GM12878 (cell line): ENCODE results near the gene CYB5R3.

ENCODE experiments used
- TAF1 ChIP-seq: IDR thresholded peaks from 2 replicates; pipeline ENCODE4 v1.6.1; 2011; ENCODE audit warnings: mild to moderate bottlenecking, low read depth, low read length, borderline replicate concordance
- TF ChIP-seq, protein P1 (sequence below): fragments of 450-650 bp; IDR thresholded peaks from 2 replicates; pipeline ENCODE4 v1.6.1; 2016; ENCODE audit warnings: mild to moderate bottlenecking, moderate library complexity, borderline replicate concordance
- TF ChIP-seq, protein P2 (sequence below), 3 experiments: IDR thresholded peaks in 2 of 3; conservative IDR thresholded peaks in 1 of 3; 2 replicates each; pipeline ENCODE4 v1.5.1; 2011; ENCODE audit warnings: low read depth in 3 of 3, low read length in 3 of 3, mild to moderate bottlenecking in 3 of 3, control low read depth in 2 of 3, moderate library complexity in 2 of 3, inconsistent platforms in 1 of 3, mixed read lengths in 1 of 3; ENCODE audit not compliant: control insufficient read depth in 2 of 3, insufficient read depth in 1 of 3; ENCODE audit errors: extremely low read depth in 1 of 3

DNA sequence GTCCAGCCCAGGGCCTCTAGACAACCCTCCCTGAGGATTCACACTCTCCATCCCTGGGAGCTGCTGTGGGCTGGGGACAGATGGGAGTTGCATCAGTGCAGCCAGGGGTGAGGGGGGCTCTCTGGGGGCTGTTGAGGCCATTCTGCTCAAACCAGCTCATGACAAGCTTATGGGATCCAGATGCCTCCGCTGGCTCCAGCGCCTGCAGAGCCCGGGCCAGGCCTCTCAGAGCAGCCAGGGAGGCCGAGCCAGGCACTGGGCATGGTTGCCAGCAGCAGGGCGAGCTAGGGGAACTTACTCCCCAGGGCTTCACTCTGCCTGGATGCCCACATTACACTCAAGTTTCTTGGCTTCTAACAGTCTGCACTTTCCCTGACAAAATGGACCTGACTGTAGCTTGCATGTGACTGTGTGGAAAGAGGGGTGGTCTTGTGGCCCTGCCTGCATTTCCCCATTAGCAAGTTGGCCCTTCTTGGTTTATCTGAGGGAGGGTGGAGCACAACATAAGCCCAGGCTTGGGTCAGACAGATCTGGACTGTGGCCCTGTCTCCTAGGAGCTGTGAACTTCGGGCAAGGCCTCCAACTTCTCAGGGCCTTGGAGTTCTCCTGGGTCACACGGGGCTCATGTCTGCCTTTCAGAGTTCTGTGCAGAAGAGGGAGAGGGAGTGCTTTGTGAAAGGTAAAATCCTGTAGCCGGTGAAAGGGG, 34.5 kb upstream of the CYB5R3 start:
- TF ChIP-seq, protein P1, sequence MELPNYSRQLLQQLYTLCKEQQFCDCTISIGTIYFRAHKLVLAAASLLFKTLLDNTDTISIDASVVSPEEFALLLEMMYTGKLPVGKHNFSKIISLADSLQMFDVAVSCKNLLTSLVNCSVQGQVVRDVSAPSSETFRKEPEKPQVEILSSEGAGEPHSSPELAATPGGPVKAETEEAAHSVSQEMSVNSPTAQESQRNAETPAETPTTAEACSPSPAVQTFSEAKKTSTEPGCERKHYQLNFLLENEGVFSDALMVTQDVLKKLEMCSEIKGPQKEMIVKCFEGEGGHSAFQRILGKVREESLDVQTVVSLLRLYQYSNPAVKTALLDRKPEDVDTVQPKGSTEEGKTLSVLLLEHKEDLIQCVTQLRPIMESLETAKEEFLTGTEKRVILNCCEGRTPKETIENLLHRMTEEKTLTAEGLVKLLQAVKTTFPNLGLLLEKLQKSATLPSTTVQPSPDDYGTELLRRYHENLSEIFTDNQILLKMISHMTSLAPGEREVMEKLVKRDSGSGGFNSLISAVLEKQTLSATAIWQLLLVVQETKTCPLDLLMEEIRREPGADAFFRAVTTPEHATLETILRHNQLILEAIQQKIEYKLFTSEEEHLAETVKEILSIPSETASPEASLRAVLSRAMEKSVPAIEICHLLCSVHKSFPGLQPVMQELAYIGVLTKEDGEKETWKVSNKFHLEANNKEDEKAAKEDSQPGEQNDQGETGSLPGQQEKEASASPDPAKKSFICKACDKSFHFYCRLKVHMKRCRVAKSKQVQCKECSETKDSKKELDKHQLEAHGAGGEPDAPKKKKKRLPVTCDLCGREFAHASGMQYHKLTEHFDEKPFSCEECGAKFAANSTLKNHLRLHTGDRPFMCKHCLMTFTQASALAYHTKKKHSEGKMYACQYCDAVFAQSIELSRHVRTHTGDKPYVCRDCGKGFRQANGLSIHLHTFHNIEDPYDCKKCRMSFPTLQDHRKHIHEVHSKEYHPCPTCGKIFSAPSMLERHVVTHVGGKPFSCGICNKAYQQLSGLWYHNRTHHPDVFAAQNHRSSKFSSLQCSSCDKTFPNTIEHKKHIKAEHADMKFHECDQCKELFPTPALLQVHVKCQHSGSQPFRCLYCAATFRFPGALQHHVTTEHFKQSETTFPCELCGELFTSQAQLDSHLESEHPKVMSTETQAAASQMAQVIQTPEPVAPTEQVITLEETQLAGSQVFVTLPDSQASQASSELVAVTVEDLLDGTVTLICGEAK = no peak
- TF ChIP-seq TAF1 = no peak
- TF ChIP-seq, protein P2, sequence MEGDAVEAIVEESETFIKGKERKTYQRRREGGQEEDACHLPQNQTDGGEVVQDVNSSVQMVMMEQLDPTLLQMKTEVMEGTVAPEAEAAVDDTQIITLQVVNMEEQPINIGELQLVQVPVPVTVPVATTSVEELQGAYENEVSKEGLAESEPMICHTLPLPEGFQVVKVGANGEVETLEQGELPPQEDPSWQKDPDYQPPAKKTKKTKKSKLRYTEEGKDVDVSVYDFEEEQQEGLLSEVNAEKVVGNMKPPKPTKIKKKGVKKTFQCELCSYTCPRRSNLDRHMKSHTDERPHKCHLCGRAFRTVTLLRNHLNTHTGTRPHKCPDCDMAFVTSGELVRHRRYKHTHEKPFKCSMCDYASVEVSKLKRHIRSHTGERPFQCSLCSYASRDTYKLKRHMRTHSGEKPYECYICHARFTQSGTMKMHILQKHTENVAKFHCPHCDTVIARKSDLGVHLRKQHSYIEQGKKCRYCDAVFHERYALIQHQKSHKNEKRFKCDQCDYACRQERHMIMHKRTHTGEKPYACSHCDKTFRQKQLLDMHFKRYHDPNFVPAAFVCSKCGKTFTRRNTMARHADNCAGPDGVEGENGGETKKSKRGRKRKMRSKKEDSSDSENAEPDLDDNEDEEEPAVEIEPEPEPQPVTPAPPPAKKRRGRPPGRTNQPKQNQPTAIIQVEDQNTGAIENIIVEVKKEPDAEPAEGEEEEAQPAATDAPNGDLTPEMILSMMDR (IDR thresholded peaks at IDR 0.05 in 2 of 3, conservative IDR thresholded peaks at IDR 0.05 in 1 of 3; ENCODE audit: control insufficient read depth in 2 of 3, extremely low read depth in 1 of 3, insufficient read depth in 1 of 3, low read depth in 3 of 3, low read length in 3 of 3) = no peak
